NCI-H1105 treated with DMSO at 0.1 percent for 48 hours (cell line): ENCODE results near the gene FSTL5.
A peak's percentile ranks its signal among the peaks of the same experiment; 100 is the strongest.
"Not testable (repeated sequence)": the region's sequence is repeated elsewhere in the genome, so short reads cannot be mapped to it uniquely, and the experiment has no call there.

Experiments
- DNase-seq: peaks from one replicate; lab custom pipeline; 2025; lab: John Stamatoyannopoulos, UW

The FSTL5 gene

DNA sequence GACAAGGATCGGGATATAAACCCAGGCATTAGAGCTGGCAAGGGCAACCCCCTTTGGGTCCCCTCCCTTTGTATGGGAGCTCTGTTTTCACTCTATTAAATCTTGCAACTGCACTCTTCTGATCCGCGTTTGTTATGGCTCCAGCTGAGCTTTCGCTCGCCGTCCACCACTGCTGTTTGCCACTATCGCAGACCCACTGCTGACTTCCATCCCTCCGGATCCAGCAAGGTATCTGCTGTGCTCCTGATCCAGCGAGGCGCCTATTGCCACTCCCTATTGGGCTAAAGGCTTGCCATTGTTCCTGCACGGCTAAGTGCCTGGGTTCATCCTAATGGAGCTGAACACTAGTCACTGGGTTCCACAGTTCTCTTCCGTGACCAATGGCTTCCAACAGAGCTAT lies 59.9 kb downstream of the FSTL5 start:
- not testable (repeated sequence) for DNase-seq

DNA sequence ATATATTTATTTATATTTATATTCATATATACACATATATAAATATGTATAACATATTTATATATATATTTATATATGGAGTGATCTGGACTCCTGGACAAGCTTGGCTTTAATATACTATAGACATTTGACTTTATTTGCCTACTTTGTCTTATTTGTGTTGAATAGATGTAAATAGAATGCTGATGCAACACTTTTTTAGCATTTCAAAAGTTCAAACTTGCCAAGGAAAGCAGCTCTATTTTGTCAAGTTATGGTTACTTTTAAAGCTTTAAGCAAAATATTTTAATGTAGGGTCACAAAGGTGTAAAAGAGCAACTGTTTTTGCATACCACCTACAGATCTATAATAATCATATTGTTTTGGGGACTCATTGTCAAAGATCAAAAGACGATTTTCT lies 61.1 kb downstream of the FSTL5 start:
- DNase-seq: no peak

DNA sequence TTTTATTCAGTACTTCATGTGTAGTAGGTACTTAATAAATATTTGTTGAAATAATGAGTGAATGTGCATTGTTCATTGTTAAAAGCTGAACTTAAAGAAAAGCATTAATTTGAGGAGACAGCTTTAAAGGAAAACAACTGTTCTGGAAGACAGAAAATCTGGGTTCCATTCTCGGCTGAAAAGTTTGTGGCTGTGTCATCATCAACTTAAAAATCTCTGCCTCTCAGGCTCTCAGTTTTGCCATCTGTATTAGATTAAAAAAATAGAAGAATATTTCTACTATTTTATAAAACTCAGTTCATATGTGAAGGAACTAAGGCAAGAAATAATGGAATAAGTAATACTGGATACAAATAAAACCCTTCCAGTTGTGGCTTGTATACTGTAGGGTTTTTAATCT lies 62.5 kb downstream of the FSTL5 start:
- no peak for DNase-seq

GRCh38 chr4:162075726-162076125 lies 88.1 kb downstream of the FSTL5 start:
- DNase-seq: no peak

DNA sequence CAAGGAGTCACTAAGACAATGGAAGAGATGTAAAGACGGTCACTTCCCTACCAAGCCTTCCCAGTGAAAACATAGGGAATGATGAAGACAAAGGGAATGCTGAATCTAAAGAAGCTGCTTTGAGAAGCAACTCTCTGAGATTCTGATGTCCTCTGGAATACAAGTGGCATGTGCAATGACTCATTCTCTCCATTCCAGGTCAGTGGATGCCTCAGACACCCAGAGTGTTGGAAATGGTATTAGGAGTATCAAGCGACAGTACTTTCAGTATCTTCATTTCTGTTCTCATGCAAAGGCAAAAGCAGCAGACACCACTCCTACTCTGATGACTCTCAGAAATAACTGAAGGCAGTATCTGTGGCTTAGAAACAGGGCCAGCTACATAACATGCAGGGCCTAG lies 102.6 kb downstream of the FSTL5 start:
- no peak for DNase-seq

GRCh38 chr4:162059656-162060055 lies 104.1 kb downstream of the FSTL5 start:
- DNase-seq: no peak

DNA sequence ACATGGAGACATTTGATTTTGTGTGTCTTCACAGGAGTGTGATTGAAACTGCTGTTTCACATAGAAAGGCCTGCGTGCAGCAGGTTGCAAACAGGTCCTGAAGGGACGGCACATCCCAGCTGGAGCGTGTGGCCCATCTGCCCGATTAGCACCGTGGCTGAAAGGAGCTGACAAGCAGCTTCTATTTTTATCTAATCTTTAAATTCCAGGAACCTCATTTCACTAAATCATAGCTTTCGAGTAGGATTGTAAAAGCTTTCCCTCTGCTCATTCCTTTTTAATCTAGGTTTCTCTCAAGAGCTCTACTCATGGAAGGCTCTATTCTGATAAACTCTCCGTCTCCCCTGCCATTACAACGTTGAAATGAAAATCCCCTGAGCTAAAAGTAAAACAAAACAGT lies 106.8 kb downstream of the FSTL5 start:
- no peak for DNase-seq

- no peak for DNase-seq
These were observed 117.7 kb downstream of the FSTL5 start for GRCh38 chr4:162046135-162046534.

DNA sequence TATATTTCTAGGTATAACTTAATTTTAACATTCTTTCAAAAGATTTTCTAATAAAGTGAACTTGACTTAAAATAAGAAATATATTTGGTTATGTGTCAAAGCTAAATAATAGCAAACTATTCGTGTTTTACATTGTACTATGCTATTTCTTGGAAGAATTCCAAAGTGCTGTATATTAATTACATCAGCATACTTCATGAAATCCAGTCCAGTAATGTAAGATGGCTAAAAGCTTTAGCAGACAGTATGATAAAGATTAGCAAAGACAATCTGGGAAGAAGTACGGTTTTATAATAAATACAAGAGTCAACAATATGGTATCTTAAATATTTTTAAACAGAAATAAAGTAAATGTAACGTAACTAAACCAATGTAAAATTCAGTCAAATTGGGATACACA lies 125.7 kb downstream of the FSTL5 start:
- no peak for DNase-seq

DNA sequence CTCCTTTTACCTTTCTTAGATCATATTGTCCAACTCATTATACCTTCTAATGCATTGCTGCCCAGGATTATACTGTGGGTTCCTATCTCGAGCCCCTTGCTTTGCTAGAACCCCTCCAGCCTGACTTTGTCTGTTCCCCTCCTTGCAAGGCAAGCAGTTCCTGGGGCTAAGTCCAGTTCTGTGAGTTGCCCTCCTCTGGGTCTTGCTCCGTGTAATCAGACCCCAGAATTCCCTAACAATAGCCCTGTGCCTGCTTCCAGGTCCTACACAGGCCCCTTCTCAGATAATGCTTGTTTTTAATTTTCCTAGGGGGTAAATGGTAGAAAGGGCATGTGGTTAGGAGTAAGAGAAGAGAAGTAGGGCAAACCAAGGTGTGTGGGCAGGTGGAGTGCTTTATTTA lies 145.9 kb downstream of the FSTL5 start:
- no peak for DNase-seq

- no peak for DNase-seq
These were observed 146.8 kb downstream of the FSTL5 start for GRCh38 chr4:162016991-162017390.

DNA sequence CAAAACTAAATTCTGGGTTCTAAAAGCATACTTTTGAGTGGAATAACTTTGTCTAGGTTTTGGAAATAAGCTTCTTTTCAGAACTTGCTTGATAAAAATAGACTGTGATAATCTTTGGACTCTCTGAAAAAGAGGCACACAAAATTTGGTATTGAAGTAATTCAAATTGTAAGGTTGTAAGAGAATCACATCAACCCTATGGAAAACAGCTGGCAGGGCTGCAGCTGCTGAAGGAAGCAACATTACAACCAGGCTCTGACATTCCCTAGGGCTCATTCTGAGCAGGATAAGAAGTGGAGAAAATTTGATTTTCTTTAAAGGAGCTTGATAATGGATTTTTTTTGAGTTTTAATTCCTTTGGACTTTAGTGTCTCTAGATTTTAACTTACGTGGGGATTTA lies 147.6 kb downstream of the FSTL5 start:
- DNase-seq: no peak

- DNase-seq: no peak
These were observed 148.7 kb downstream of the FSTL5 start for GRCh38 chr4:162015090-162015489.

- no peak for DNase-seq
These were observed 152.7 kb downstream of the FSTL5 start for GRCh38 chr4:162011089-162011488.

GRCh38 chr4:162010362-162010761 lies 153.4 kb downstream of the FSTL5 start:
- DNase-seq: no peak

GRCh38 chr4:161992317-161992716 lies 171.5 kb downstream of the FSTL5 start:
- DNase-seq: no peak

DNA sequence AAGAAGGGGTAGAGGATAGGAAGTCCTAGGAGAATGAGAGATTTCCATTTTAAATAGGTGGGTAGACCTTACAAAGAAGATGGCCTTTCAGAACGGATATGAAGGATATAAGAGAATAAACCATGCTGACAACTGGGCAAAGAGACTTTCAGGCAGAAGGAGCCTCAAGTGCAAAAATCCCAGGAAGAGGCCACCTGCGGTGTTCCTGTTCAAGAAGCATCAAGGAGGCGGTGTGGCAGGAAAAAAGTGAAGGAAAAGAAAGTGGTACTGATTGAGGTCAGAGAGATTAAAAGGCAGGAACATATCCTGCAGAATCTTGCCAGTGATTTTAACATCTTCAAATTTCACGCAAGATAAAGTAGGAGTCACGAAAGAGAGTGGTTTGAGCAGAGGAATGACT lies 172.0 kb downstream of the FSTL5 start:
- no peak for DNase-seq

DNA sequence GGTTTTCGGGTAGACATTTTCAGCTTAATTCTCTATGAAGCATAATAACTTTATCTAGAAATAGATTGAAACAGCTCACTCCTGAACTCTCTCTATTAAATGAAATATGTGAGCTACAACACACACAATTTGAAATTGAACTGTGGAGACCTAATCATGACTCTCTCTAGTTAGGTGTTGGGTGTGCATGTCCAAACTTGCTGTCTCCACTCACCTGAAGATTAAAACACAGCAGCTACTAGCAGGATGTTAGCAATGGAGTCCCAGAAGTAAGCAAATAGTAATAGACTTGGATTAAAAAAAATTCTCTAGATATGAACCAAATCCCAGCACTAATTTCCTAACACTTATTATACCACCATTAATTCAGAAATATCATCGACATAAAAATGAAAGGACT lies 173.1 kb downstream of the FSTL5 start:
- DNase-seq: peak; percentile 0

DNA sequence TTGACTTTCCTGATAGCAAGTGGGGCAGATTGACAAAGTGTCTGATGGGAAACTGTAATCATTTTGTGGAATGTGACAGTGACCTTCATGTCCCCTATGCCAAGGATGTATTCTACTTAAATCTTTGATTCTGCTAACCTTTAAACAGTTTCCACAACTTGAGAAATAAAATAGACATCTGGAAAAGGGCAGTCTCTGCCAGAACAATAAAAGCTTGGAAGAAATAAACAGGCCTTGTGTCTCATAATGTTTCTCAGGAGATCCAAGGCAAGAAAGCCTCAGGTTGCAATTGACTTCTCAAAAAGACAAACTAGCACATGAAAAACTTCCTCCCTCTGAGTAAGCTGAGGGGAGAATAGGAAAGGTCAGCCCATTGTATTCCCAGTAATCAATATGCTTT lies 174.9 kb downstream of the FSTL5 start:
- no peak for DNase-seq

GRCh38 chr4:161987611-161988010 lies 176.2 kb downstream of the FSTL5 start:
- DNase-seq: no peak

- DNase-seq: no peak
These were observed 211.4 kb downstream of the FSTL5 start for GRCh38 chr4:161952382-161952781.

DNA sequence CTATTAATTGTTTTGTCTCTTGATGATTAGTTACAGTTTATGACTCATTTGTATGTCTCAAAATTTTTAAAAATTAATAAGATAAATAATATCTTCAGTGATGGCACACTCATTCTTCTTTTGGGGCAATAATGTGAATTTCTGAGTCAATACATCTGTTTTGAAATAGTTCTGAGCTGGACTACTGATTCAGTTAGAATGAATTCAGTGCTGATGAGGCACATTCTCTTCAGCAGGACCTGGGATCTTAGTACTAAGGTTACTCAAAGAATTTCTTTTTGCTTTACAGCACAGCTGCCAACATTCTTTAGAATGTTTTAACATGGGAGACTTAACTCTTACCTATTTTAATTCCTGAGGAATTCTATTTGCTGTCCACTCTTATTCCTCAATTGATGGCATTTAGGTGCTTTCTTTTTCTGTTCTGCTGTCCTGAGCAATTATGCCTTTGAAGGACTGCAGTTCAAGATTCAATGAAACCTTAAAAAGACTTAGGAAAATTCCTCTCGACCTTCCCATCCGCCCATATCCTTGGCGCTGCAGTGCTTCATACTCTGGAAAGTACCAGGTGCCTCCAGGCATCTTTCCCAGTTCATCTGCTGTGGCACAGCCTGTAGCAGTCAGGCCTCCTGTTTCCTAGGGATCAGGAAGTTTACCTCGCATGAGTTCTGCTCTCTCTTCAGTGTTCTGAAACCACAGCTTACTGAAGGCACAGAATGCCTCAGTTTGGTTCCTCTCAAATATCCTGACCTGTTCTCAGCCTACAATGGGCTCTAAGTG lies 213.7 kb downstream of the FSTL5 start:
- DNase-seq: no peak

DNA sequence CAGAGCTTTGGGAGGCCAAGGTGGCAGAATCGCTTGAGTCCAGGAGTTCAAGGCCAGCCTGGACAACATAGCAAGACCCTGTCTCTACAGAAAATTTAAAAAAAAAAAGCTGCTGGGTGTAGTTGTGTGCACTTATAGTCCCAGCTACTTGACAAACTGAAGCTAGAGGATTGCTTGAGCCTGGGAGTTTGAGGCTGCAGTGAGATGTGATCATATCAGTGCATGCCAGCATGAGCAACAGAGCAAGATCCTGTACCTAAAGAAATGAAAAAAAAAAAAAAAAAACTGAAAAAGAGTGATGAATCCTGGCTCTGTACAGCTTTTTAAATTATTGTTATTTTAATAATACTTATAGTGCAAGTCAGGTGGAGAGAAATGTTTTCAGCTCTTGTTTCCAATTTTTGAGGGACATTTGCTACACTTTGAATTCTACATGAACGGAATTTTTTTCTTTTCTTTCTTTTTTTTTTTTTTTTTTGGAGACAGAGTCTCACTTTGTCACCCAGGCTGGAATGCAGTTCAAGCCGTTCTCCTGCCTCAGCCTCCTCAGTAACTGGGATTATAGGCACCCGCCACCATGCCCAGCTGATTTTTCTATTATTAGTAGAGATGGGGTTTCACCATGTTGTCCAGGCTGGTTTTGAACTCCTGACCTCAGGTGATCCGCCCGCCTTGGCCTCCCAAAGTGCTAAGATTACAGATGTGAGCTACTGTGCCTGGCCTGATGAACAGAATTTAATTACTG lies 215.6 kb downstream of the FSTL5 start:
- no peak for DNase-seq

DNA sequence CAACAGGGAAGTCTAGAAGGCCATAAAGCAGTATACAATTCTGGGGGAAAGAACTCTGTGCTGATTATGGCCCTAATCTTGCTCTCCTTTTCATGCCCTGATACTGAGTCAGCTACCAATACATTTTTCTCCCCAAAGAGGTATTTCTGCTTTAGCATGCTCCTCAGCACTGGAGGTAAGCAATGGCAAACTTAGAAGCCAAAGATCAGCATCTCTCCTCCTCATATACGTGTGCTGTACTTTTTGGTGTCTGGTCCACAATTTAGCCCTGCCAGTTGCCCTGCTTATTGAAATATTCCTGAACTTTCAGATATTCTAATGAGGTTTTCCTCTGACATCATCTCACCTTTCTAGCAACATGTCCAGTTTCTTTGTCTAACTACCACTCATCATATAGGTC lies 226.2 kb downstream of the FSTL5 start:
- DNase-seq: no peak
